Breast epithelium (tissue), 4 donors: ENCODE measurements around the gene CDH24. TPM values are rescaled to one million over a fixed set of nuclear protein-coding genes. Genes with fewer than 3 reads are reported as not detected.
A peak's percentile ranks its signal among the peaks of the same experiment; 100 is the strongest.

Experiments
- DNase-seq, 2 donors: peaks; one replicate each; pipeline ENCODE4 v3.0.0-alpha.2; 2019; ENCODE audit warnings: low spot score in 2 of 2
- H3K27ac ChIP-seq, 2 donors: fragments of 200-600 bp; sonication (generic) in 1 of 2; one replicate each; pipeline ENCODE4 v1.5.1; 2016 to 2019; ENCODE audit warnings: mild to moderate bottlenecking in 1 of 2
- H3K27me3 ChIP-seq, 2 donors: fragments of 200-600 bp; sonication (generic) in 1 of 2; one replicate each; pipeline versions ENCODE4 v1.5.1 to v1.6.0; 2017 to 2019; ENCODE audit warnings: control low read depth in 1 of 2, mild to moderate bottlenecking in 1 of 2
- H3K36me3 ChIP-seq: fragments of 200-600 bp; one replicate; pipeline ENCODE4 v1.5.1; 2019
- H3K4me1 ChIP-seq, 2 donors: fragments of 200-600 bp; sonication (generic); one replicate each; pipeline ENCODE4 v1.5.1; 2016 to 2019; ENCODE audit warnings: control low read depth in 1 of 2
- H3K4me3 ChIP-seq, 3 donors: fragments of 200-600 bp; sonication (generic); 1 replicate in 2 of 3; 2 replicates in 1 of 3; pipeline ENCODE4 v1.5.1; 2016 to 2019; ENCODE audit warnings: mild to moderate bottlenecking in 3 of 3, moderate library complexity in 2 of 3
- H3K9me3 ChIP-seq, 2 donors: fragments of 200-600 bp; sonication (generic) in 1 of 2; one replicate each; pipeline ENCODE4 v1.5.1; 2016 to 2019; ENCODE audit warnings: control low read depth in 1 of 2
- CTCF ChIP-seq, 3 donors: fragments of 450-650 bp; IDR thresholded peaks; one replicate each; pipeline ENCODE4 v1.5.1; 2016 to 2017; ENCODE audit warnings: antibody characterized with exemption in 3 of 3, mild to moderate bottlenecking in 3 of 3, moderate library complexity in 3 of 3
- POLR2A ChIP-seq: fragments of 450-650 bp; IDR thresholded peaks from one replicate; pipeline ENCODE4 v1.6.1; 2016; ENCODE audit warnings: antibody characterized with exemption, mild to moderate bottlenecking, moderate library complexity
- POLR2AphosphoS5 ChIP-seq, 3 donors: sonication (generic); formaldehyde crosslinking; IDR thresholded peaks; one replicate each; pipeline ENCODE4 v1.6.1; 2017; ENCODE audit warnings: antibody characterized with exemption in 3 of 3
- intact Hi-C: fragments of 100-400 bp; cut with DNase I; formaldehyde crosslinking; loops from one replicate; pipeline ENCODE4 v1.15.1; 2023; ENCODE audit warnings: low total_unique reads
- total RNA-seq, 3 donors: library from RNA; depleted of rRNA; stranded (reverse); fragments of >200 nt; gene quantifications; one replicate each; pipeline ENCODE4 v1.1.0, GENCODE V29; 2016

CDH24 gene
- total RNA-seq, 3 donors from 2014 or later: 2.2 to 5.2 (median 3.2) TPM

GRCh38 chr14:23089498-23090253, 32.4 kb upstream of the CDH24 start:
- DNase-seq: no peak
- TF ChIP-seq POLR2AphosphoS5 (IDR thresholded peaks at IDR 0.05): no peak
- TF ChIP-seq POLR2A: no peak
- TF ChIP-seq CTCF (IDR thresholded peaks at IDR 0.05): no peak
- intact Hi-C loops: no loop called here
- Histone ChIP-seq H3K36me3 (peaks cover 5% of the 10 kb centered on the region), H3K27me3 (no peaks in the 10 kb centered on the region), H3K4me3 (no peak overlapping the region), H3K4me1 (peaks cover 0 to 12% of the 10 kb centered on the region in 2 donors), H3K27ac (no peak overlapping the region), H3K9me3 (no peaks in the 10 kb centered on the region)

GRCh38 chr14:23086565-23086964, 29.2 kb upstream of the CDH24 start:
- intact Hi-C loops: no loop called here
- DNase-seq: no peak

GRCh38 chr14:23085458-23085857, 28.1 kb upstream of the CDH24 start:
- intact Hi-C loops: no loop called here
- H3K9me3 ChIP-seq: no peaks in the 10 kb centered on the region
- no peak overlapping the region for H3K27ac ChIP-seq
- peaks cover 5% of the 10 kb centered on the region for H3K36me3 ChIP-seq
- H3K27me3 ChIP-seq: no peaks in the 10 kb centered on the region
- no peak overlapping the region for H3K4me3 ChIP-seq
- DNase-seq: no peak
- TF ChIP-seq POLR2A (no peak), POLR2AphosphoS5 (IDR thresholded peaks at IDR 0.05) (no peak)
- no peaks in the 10 kb centered on the region for H3K4me1 ChIP-seq

More at GRCh38 chr14:23086565-23086964, 29.2 kb upstream of the CDH24 start:
- no peaks in the 10 kb centered on the region for H3K27me3 ChIP-seq
- H3K27ac ChIP-seq: no peak overlapping the region
- H3K4me1 ChIP-seq: no peaks in the 10 kb centered on the region
- H3K4me3 ChIP-seq: no peak overlapping the region
- H3K9me3 ChIP-seq: no peaks in the 10 kb centered on the region
- H3K36me3 ChIP-seq: peaks cover 5% of the 10 kb centered on the region
- TF ChIP-seq CTCF (IDR thresholded peaks at IDR 0.05): no peak
- no peak for TF ChIP-seq POLR2AphosphoS5 (IDR thresholded peaks at IDR 0.05)
- no peak for TF ChIP-seq POLR2A

GRCh38 chr14:23080474-23080873, 23.2 kb upstream of the CDH24 start:
- H3K27ac ChIP-seq: peak overlapping the region; percentile 65 to 84
- no peaks in the 10 kb centered on the region for H3K36me3 ChIP-seq

GRCh38 chr14:23079716-23080115, 22.4 kb upstream of the CDH24 start:
- Histone ChIP-seq H3K4me3 (no peak overlapping the region), H3K4me1 (no peaks in the 10 kb centered on the region), H3K27ac (peak overlapping the region; percentile 65 to 84), H3K9me3 (no peaks in the 10 kb centered on the region), H3K27me3 (no peaks in the 10 kb centered on the region), H3K36me3 (no peaks in the 10 kb centered on the region)
- intact Hi-C loops: no loop called here
- no peak for DNase-seq
- TF ChIP-seq POLR2AphosphoS5 (IDR thresholded peaks at IDR 0.05) (no peak), POLR2A (no peak), CTCF (IDR thresholded peaks at IDR 0.05) (no peak)

More at GRCh38 chr14:23080474-23080873, 23.2 kb upstream of the CDH24 start:
- no peak for TF ChIP-seq POLR2AphosphoS5 (IDR thresholded peaks at IDR 0.05)
- no peak for TF ChIP-seq CTCF (IDR thresholded peaks at IDR 0.05)
- TF ChIP-seq POLR2A: no peak
- no peak for DNase-seq
- intact Hi-C loops: no loop called here
- H3K4me3 ChIP-seq: no peak overlapping the region
- no peaks in the 10 kb centered on the region for H3K27me3 ChIP-seq
- H3K4me1 ChIP-seq: no peaks in the 10 kb centered on the region
- no peaks in the 10 kb centered on the region for H3K9me3 ChIP-seq
